Skin of body (tissue), 2 donors: ENCODE results near the gene CEP104. TPM values are rescaled to one million over a fixed set of nuclear protein-coding genes. Genes with fewer than 3 reads are reported as not detected.

Source experiments
- DNase-seq: peaks from one replicate; lab custom pipeline; 2025; lab: John Stamatoyannopoulos, UW
- total RNA-seq: library from RNA; depleted of rRNA; stranded (reverse); fragments of >200 nt; gene quantifications from one replicate; pipeline ENCODE4 v1.2.3, GENCODE V29; 2014

The CEP104 gene
- total RNA-seq, 1 donor from 2014 or later, result 30.7 TPM

GRCh38 chr1:3779265-3779911 is 77.6 kb downstream of the CEP104 start:
- no peak for DNase-seq

DNA sequence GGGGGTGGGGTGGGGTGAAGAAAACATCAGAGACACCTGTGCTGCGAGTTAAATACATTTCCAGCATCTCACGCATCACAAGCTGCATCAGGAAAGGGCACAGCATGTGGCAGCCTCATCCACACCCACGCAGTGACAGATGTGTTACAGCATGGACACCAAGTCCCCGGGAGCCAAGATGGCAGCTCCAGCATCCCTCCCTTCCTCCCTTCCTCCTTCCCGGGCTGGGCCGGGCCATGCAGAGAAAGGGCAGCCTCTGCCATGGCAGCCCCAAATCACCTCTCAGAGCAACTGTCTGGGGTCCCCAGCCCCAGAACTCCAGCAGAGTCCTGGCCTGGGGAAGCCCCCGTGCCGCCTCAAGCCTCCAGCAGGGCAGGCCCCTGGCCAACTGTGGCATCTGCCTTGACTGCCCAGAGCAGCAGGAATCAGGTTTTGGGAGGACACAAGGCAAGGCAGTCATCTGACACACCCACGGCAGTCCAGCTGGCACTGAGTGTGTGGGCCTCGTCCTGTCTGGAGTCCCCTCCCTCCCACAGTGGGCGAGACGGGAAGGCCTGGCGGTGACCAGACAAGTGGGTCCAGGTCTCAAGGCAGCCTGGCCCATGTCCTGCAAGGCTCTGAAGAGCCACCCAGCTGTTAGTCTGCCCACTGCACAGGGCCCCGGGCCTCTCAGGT is 78.3 kb downstream of the CEP104 start:
- no peak for DNase-seq

DNA sequence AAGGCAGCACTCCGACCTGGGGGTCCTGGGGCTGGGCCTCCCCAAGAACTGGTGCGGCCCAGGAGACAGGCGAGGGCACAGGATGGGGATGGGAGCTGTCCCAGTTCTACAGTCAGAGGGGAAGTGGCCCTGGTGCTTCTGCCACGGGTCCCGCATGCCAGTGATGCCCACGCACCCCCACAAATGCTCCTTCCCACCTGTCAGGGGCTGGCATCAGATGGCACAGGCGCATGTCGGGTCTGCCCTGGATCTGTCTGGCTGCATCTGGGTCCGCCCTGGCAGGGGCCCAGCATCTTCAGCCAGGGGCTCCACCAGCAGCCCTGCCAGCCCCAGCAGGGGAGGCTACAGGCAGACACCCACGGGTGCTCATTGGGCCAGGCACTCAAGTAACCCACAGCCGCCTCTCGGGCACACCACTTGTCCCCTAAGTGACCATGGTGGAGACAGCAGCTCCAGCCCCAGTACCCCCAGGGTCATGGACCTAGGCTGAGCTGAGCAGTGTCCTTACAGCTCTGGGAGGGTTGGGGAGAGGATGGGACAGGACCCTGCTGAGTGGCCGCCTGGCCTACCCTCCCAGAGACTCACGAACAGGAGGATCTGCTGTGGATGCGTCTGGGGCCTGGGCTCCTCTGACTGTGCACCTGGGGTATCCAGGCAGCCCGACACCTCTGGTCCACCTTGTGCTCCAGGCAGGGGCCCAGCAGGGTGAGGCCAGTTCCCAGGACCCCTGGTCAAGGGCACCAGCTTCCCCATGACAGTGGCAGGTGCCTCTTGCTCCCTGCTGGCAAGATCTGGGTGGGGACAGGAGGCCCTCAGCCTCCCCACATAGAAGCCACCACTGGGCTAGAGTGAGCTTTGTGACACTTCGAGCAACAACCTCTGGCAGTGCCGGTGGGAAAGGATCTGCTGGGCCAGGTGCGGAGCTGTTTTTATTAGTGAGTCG is 79.1 kb downstream of the CEP104 start:
- DNase-seq, result no peak

DNA sequence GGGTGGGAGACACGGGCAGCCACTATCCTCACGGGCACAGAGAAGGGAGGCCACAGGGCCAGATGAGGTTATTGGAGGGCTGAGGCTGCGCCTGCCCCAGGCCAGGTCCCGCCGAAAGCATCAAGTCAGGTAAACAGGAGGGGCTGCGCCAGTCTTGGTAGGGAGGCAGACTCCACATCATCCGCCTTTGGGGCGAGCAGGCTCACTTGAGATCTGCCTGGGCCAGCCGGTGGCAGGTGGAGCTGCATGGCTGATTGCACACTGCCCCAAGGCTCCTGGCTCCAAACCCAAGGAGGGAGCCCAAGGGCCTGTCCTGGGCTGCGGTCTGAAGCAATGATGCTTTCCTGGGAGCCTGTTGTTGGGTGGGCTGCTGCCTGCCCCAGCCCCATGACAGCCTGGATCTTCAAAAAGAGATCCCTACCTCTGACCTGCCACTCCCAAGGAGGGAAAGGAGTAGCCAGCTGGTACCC is 79.9 kb downstream of the CEP104 start:
- no peak for DNase-seq

DNA sequence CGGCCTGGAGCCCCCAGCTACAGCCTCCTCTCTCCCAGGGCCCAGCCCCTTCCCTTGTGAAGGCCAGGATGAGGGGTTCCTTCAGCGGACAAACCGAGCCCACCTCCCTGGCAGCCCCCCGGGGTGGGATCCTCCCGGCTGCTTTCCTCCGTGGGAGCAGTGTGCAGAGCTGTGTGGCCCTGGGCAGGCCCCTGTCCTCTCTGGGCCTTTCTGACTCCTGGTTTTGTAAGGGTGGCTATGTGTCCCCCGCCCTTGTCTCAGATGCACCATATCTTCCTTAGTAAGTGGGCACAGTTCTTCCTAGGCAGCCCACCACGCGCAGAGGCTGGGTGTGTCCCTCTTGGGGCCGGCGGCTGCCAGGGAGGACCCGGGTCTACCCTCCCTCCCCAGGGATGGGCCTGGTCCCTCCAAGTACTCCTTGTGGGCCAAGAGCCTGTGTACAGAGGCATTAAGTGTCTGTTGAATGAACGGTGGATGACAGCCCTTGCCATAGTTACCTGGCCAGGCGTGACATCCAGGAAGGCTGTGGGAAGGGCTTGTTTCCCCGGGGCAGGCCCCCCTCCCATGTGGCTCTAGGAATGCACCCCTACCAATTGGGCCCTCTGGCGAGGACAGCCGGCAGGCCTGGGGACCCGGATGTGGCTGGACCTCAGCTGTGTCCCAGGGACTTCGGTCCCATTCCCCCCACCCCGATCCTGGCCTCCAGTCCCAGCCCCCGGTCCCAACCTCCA is 80.6 kb downstream of the CEP104 start:
- no peak for DNase-seq

DNA sequence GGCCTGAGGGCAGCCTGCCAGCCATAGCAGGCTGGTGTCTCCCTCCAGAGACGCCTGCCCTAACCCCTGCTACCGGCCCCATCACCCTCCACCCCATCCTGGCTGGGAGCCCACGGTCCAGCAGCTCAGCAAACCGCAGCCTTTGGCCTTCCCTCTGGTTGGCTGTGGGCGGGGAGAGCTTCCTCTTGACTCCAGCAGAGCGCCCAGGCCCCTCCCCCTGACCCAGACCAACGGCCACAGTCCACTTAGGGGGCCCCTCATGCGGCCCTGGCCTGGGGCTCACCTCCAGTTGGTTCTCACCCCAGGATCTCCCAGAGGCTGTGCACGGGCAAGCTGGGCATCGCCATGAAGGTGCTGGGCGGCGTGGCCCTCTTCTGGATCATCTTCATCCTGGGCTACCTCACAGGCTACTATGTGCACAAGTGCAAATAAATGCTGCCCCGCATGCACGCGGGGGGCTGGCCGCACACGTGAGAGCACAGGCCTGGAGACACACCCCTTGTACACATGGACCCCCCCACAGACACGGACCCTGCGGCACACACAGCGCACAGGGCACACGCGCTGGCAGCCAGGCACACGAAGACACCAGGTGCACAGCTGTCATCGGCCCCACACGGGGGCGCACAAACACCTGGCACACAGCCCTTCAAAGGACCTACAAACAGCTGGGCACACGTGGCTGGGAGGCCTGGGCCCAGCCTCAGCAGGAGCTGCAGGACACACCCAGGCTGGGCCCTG is 81.4 kb downstream of the CEP104 start:
- DNase-seq, result no peak

GRCh38 chr1:3774946-3775489 is 82.0 kb downstream of the CEP104 start:
- no peak for DNase-seq

GRCh38 chr1:3774276-3774945 is 82.6 kb downstream of the CEP104 start:
- DNase-seq, result no peak

DNA sequence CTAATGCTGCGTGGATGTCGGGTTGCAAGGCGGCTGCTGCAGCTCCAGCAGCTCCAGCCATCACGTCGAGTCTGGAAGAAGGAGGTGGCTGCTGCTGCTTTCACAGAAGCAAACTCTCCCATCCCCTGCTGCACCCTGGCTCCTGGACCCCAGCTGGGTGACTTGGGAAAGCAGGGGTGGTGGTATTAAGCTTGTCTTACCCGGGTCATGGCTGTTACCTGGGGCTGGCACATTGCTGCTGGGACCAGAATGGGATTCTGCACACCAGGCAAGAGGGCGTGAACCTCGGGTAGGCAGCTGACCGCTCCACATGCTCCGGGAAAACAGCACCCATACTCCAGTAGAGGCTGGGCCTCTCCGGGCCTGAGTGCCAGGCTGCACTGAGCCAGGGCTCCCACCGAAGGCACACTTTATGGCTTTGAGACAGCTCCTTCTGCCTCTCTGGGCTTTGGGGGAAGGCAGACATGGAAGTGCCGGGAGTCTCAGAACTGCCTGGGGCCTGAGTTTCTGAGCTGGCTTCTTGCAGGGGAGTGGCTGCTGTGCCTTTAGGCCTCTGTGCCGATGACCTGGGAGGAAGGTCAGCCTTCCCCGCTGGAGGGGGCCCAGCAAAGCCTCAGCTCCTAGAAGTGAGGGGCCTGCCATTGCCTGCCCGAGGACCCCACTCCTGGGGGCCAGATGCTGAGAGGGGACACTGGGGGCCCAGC is 83.3 kb downstream of the CEP104 start:
- DNase-seq, result no peak

GRCh38 chr1:3772715-3773571 is 84.1 kb downstream of the CEP104 start, which contains the start of gene SMIM1:
Gene SMIM1, plus strand, starts transcription at chr1:3772749. Its CDS starts 2,625 bp downstream, at chr1:3775374.
- DNase-seq, result no peak

- peak; percentile 29 for DNase-seq
These were observed 84.8 kb downstream of the CEP104 start for GRCh38 chr1:3772027-3772714.

DNA sequence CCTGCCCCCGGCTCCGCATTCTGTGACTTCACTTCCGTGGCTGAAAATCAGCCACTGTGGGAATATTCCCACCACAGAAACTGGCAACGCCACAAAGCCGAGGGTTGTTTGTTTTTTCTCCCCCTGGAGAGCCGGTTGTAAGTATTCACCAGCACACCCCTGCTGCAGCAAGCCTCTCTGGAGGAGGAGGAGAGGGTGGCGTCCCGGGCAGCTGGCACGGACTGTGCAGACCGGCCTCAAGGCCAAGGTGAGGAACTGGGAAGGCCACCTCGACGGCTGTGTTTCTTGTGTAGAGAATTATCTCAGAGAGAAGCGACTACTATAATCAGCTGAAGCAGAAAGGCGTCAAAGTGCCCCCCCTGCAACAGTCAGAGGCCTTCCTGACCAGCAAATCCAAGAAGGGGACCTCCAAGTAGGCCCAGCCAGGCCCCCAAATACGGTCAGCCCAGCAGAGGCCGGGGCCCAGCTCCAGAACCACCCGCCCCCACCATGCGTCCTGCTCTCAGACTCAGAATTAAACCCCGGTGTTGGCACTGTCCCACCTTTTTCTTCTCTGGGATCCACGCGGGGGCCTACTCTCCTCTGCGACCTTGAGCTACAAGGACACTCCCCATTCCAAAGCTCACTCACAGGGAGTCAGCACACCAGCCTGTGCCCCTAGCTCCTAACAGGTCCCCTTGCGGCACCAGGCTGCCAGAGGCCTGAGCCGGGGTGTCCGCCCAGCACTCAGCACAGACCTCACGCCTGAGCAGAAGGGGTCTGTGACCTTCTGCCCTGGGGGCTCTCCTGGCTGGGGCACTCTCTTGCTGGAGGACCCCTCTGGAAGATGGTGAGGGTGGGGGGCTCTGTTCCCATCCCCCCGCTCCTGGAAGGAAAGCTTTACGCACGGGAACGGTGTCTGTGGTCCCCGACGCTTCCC is 85.6 kb downstream of the CEP104 start:
- DNase-seq, result no peak

GRCh38 chr1:3770047-3770765 is 86.8 kb downstream of the CEP104 start:
- DNase-seq, result no peak

DNA sequence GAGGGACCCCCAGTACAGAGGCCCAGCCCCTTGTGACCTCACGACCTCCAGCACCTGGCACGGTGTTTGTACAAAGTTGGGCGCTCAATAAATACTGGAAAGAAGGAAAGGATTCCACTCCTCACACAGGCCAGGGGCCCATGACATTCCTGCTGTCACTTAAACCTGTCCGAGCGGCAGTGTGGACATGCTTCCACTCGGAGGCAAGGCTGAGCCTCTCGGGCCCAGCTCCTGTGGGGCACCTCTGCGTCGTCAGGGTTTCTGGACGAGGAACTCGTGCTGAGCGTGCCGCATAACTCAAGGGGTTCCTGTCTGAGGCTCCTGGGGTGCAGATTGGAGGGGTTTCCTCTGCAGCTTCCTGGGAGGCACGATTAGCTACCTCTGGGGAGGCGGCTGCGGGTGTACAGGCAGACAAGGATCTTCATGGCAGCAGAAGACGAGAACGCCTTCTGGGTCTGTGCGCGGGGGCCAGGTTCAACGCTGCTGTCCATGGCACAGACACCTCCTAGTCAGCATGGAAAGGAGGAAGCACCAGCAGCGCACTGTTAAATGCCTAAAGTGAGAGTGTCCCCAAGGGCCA is 88.1 kb downstream of the CEP104 start:
- DNase-seq, result no peak

GRCh38 chr1:3767328-3767925 is 89.6 kb downstream of the CEP104 start:
- no peak for DNase-seq
